ENCODE data around the gene BLOC1S1.

The BLOC1S1 gene

GRCh38 chr12:55698965-55699364 is 16.9 kb upstream of the BLOC1S1 start:
- TF ChIP-seq, protein P1, sequence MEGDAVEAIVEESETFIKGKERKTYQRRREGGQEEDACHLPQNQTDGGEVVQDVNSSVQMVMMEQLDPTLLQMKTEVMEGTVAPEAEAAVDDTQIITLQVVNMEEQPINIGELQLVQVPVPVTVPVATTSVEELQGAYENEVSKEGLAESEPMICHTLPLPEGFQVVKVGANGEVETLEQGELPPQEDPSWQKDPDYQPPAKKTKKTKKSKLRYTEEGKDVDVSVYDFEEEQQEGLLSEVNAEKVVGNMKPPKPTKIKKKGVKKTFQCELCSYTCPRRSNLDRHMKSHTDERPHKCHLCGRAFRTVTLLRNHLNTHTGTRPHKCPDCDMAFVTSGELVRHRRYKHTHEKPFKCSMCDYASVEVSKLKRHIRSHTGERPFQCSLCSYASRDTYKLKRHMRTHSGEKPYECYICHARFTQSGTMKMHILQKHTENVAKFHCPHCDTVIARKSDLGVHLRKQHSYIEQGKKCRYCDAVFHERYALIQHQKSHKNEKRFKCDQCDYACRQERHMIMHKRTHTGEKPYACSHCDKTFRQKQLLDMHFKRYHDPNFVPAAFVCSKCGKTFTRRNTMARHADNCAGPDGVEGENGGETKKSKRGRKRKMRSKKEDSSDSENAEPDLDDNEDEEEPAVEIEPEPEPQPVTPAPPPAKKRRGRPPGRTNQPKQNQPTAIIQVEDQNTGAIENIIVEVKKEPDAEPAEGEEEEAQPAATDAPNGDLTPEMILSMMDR (IDR thresholded peaks at IDR 0.05) = no peak
- H3K27ac ChIP-seq = no peak overlapping the region
- no peaks in the 10 kb centered on the region for H3K9me3 ChIP-seq
- H3K4me1 ChIP-seq (ENCODE audit: control insufficient read depth in 1 of 2, insufficient read depth in 1 of 2, low read depth in 1 of 2, low read length in 1 of 2) = no peaks in the 10 kb centered on the region
- no peak overlapping the region for H3K4me3 ChIP-seq (ENCODE audit: low read depth in 1 of 2, low read length in 1 of 2)
- H3K36me3 ChIP-seq = no peaks in the 10 kb centered on the region
- no peaks in the 10 kb centered on the region for H3K27me3 ChIP-seq

GRCh38 chr12:55699471-55700055 is 16.3 kb upstream of the BLOC1S1 start:
- no peak overlapping the region for H3K4me3 ChIP-seq (ENCODE audit: low read depth in 1 of 2, low read length in 1 of 2)
- no peaks in the 10 kb centered on the region for H3K9me3 ChIP-seq
- H3K4me1 ChIP-seq (ENCODE audit: control insufficient read depth in 1 of 2, insufficient read depth in 1 of 2, low read depth in 1 of 2, low read length in 1 of 2) = no peaks in the 10 kb centered on the region
- TF ChIP-seq, protein P1 (IDR thresholded peaks at IDR 0.05) = no peak
- no peak overlapping the region for H3K27ac ChIP-seq
- H3K36me3 ChIP-seq = no peaks in the 10 kb centered on the region
- H3K27me3 ChIP-seq = no peaks in the 10 kb centered on the region

DNA sequence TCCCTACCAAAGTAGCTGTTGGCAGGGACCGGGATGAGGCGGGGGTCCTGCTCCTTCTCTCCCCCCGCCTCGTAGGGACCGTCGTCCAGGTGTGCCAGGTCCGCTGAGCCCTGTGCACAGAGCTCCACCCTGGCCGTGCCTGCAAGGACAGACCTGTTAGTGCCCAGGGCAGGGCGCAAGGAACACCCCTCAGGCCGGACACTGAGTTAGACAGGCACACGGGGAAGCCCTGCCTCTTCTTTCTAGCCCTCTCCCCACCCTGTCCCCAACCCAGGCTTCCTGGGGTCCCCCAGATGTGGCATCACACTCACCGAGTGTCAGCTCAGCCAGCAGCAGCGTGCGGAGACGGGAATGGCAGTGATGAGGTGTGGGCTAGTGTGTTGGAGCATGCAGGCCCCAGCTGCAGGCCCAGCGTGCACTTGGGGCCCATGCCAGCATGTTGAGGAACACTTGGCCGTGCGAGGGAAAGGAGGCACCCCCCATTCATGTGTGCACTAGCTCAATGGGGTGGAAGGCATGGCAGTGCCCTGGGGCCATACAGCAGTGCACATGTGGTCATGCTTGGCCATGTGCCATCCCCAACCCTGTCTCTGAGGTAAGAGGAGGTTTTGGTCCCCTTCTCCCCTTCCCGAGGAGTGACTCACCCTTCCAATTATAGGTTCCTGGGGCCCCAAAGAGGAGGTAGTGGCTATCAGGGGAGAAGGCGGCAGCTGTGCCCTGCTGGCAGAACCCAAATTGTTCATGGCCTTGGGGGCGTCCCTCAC is 15.4 kb upstream of the BLOC1S1 start:
- no peaks in the 10 kb centered on the region for H3K4me1 ChIP-seq (ENCODE audit: control insufficient read depth in 1 of 2, insufficient read depth in 1 of 2, low read depth in 1 of 2, low read length in 1 of 2)
- TF ChIP-seq, protein P1 (IDR thresholded peaks at IDR 0.05) = no peak
- no peaks in the 10 kb centered on the region for H3K27me3 ChIP-seq
- H3K27ac ChIP-seq = no peak overlapping the region
- H3K36me3 ChIP-seq = no peaks in the 10 kb centered on the region
- no peaks in the 10 kb centered on the region for H3K9me3 ChIP-seq
- no peak overlapping the region for H3K4me3 ChIP-seq (ENCODE audit: low read depth in 1 of 2, low read length in 1 of 2)

DNA sequence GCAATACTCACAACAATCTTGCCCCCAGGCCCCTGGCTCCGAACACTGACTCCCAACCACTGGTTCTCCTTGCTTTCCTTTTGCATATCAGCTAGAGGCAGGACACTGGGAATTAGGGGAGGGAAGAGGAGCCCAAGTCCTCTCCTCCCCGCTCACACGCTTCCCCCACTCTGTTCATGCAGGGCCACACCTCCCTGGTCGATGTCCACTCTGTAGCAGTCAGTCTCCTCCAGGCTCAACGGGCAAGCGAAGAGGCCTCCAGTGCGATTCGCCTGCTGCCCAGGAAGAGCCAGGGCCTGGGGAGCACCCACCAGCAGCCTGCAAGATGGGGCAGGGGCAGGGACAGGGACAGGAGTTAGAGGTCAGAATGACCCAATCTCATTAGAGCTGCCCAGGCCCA is 13.0 kb upstream of the BLOC1S1 start:
- peaks cover 20% of the 10 kb centered on the region for H3K27me3 ChIP-seq
- no peaks in the 10 kb centered on the region for H3K9me3 ChIP-seq
- H3K4me3 ChIP-seq (ENCODE audit: low read depth in 1 of 2, low read length in 1 of 2) = no peak overlapping the region
- no peak overlapping the region for H3K27ac ChIP-seq
- H3K36me3 ChIP-seq = no peaks in the 10 kb centered on the region
- TF ChIP-seq, protein P1 (IDR thresholded peaks at IDR 0.05) = no peak
- H3K4me1 ChIP-seq (ENCODE audit: control insufficient read depth in 1 of 2, insufficient read depth in 1 of 2, low read depth in 1 of 2, low read length in 1 of 2) = peaks cover 6 to 9% of the 10 kb centered on the region in 2 experiments

DNA sequence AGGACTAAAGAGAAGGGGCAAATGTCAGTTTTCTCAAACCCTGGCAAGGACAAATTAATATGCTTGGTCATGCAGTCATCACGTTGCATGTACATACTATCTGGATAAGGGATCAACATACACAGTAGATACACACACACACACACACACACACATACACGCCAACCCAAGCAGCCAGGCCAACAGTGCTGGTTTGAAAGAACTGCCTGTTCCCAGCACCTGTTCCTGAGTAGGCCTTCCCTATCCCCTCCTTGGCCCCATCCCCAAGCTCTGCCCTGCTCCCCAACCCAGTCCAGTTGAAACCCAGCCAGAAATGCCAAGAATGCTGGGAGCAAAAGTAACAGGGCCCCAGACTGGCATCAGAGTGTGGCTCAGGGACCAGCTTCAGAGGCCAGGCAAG is 12.6 kb upstream of the BLOC1S1 start:
- Histone ChIP-seq H3K4me3 (ENCODE audit: low read depth in 1 of 2, low read length in 1 of 2) (no peak overlapping the region), H3K36me3 (no peaks in the 10 kb centered on the region), H3K4me1 (ENCODE audit: control insufficient read depth in 1 of 2, insufficient read depth in 1 of 2, low read depth in 1 of 2, low read length in 1 of 2) (peaks cover 10 to 13% of the 10 kb centered on the region in 2 experiments), H3K27ac (no peak overlapping the region), H3K9me3 (no peaks in the 10 kb centered on the region), H3K27me3 (peaks cover 21% of the 10 kb centered on the region)
- TF ChIP-seq, protein P1 (IDR thresholded peaks at IDR 0.05) = no peak
